Nucleus accumbens (tissue), 56 donors: ENCODE results near the gene ZKSCAN2.

Source experiments
- DNase-seq, 56 donors: peaks; one replicate each; lab custom pipeline; 2025; lab: John Stamatoyannopoulos, UW

Gene ZKSCAN2

GRCh38 chr16:25257470-25257955, at the start of gene ZKSCAN2:
Gene ZKSCAN2, minus strand, starts transcription at chr16:25257845. Its CDS starts 718 bp downstream, at chr16:25257127.
- DNase-seq, result peak; percentile 15 to 93 (median 83)

GRCh38 chr16:25299792-25300590, 42.3 kb upstream of the ZKSCAN2 start:
- DNase-seq, result no peak

- no peak for DNase-seq
Measured at GRCh38 chr16:25298165-25298872, 40.7 kb upstream of the ZKSCAN2 start.

GRCh38 chr16:25297151-25297787, 39.6 kb upstream of the ZKSCAN2 start:
- DNase-seq, result no peak

GRCh38 chr16:25291580-25291979, 33.9 kb upstream of the ZKSCAN2 start:
- no peak for DNase-seq

GRCh38 chr16:25289466-25289865, 31.8 kb upstream of the ZKSCAN2 start:
- DNase-seq, result no peak

- no peak for DNase-seq
Measured at GRCh38 chr16:25279491-25279890, 21.8 kb upstream of the ZKSCAN2 start.

- no peak for DNase-seq
Measured at GRCh38 chr16:25271421-25271820, 13.8 kb upstream of the ZKSCAN2 start.

GRCh38 chr16:25270577-25270976, 12.9 kb upstream of the ZKSCAN2 start:
- peak in 1 of 56 donors; percentile 1 for DNase-seq

- no peak for DNase-seq
Measured at GRCh38 chr16:25269879-25270278, 12.2 kb upstream of the ZKSCAN2 start.

- no peak for DNase-seq
Measured at GRCh38 chr16:25265968-25266367, 8.3 kb upstream of the ZKSCAN2 start.

- no peak for DNase-seq
Measured at GRCh38 chr16:25264597-25264996, 7.0 kb upstream of the ZKSCAN2 start.

- no peak for DNase-seq
Measured at GRCh38 chr16:25260416-25260815, 2.8 kb upstream of the ZKSCAN2 start.

GRCh38 chr16:25258861-25259179, 1.2 kb upstream of the ZKSCAN2 start:
- no peak for DNase-seq

- peak in 49 of 56 donors; percentile 19 to 92 (median 78) for DNase-seq
Measured at GRCh38 chr16:25257956-25258860, 563 bp upstream of the ZKSCAN2 start.

GRCh38 chr16:25256695-25257469, 763 bp downstream of the ZKSCAN2 start:
- peak in 13 of 56 donors; percentile 9 to 54 (median 39) for DNase-seq

- no peak for DNase-seq
Measured at GRCh38 chr16:25253322-25253721, 4.3 kb downstream of the ZKSCAN2 start.

- no peak for DNase-seq
Measured at GRCh38 chr16:25250467-25250866, 7.2 kb downstream of the ZKSCAN2 start.

GRCh38 chr16:25235991-25236390, 21.7 kb downstream of the ZKSCAN2 start:
- DNase-seq, result no peak
